ENCODE data around the gene GIMAP2. TPM values are rescaled to one million over a fixed set of nuclear protein-coding genes. Genes with fewer than 3 reads are reported as not detected.
A peak's percentile ranks its signal among the peaks of the same experiment; 100 is the strongest.

The GIMAP2 gene
- total RNA-seq, 1 donor from 2014 or later: 46.9 TPM

- Histone ChIP-seq H3K27me3 (ENCODE audit: low read depth) (no peaks in the 10 kb centered on the region), H3K4me1 (peaks cover 22% of the 10 kb centered on the region), H3K9me3 (no peaks in the 10 kb centered on the region), H3K36me3 (peaks cover 42% of the 10 kb centered on the region), H3K4me3 (peak overlapping the region; percentile 68), H3K27ac (peak overlapping the region; percentile 18)
- DNase-seq (no peak), ATAC-seq (no peak)
- TF ChIP-seq CTCF (IDR thresholded peaks at IDR 0.05): no peak
- intact Hi-C loops (cut with DNase I): no loop called here
Observed at GRCh38 chr7:150742286-150742968, 56.9 kb downstream of the GIMAP2 start.

Other genes with a start within 250 kb of the GIMAP2 start
- 44.4 TPM for gene GIMAP8, start 235.1 kb upstream of the GIMAP2 start, total RNA-seq
- gene GIMAP7, start 170.8 kb upstream of the GIMAP2 start, total RNA-seq: 49.4 TPM
- gene GIMAP4, start 118.3 kb upstream of the GIMAP2 start, total RNA-seq: 95.7 TPM
- gene GIMAP6, start 53.3 kb upstream of the GIMAP2 start, total RNA-seq: 69.3 TPM
- gene GIMAP1, start 30.9 kb downstream of the GIMAP2 start, total RNA-seq: 18.8 TPM
- 31.9 TPM for gene GIMAP5, start 51.7 kb downstream of the GIMAP2 start, total RNA-seq
- gene TMEM176B, start 114.7 kb downstream of the GIMAP2 start, total RNA-seq: 69.4 TPM
- 57.4 TPM for gene TMEM176A, start 115.1 kb downstream of the GIMAP2 start, total RNA-seq
- 1.7 TPM for gene AOC1, start 166.8 kb downstream of the GIMAP2 start, total RNA-seq